GM23338 (cell line): ENCODE measurements around the gene BAMBI. TPM values are rescaled to one million over a fixed set of nuclear protein-coding genes. Genes with fewer than 3 reads are reported as not detected.

Experiments used
- ATAC-seq: fragments of 200-7000 bp; cut with Tn5 transposase; 3 replicates; pipeline ENCODE4 v1.9.1; 2020
- DNase-seq: peaks from one replicate; pipeline ENCODE4 v3.0.0-alpha.2; 2015; ENCODE audit warnings: low spot score
- H2AFZ ChIP-seq: fragments of 200-600 bp; sonication (generic); 2 replicates; pipeline ENCODE4 v1.8.0; 2016; ENCODE audit warnings: antibody characterized with exemption, mild to moderate bottlenecking, moderate library complexity
- H3F3A ChIP-seq: fragments of 200-600 bp; sonication (generic); replicated peaks from 2 replicates; pipeline ENCODE4 v1.8.0; 2017; ENCODE audit warnings: antibody characterized with exemption, mixed run types, low read depth
- H3K27ac ChIP-seq: fragments of 200-600 bp; sonication (generic); 2 replicates; pipeline ENCODE4 v1.6.1; 2016; ENCODE audit warnings: low read depth
- H3K27me3 ChIP-seq: fragments of 200-600 bp; sonication (generic); 2 replicates; pipeline ENCODE4 v1.8.0; 2016; ENCODE audit warnings: mild to moderate bottlenecking, mixed run types, moderate library complexity; ENCODE audit not compliant: insufficient read depth
- H3K36me3 ChIP-seq: fragments of 200-600 bp; sonication (generic); 2 replicates; pipeline ENCODE4 v1.8.0; 2016; ENCODE audit warnings: mild to moderate bottlenecking; ENCODE audit not compliant: insufficient read depth
- H3K4me1 ChIP-seq: fragments of 200-600 bp; sonication (generic); 2 replicates; pipeline ENCODE4 v1.8.0; 2016; ENCODE audit warnings: mild to moderate bottlenecking, moderate library complexity; ENCODE audit not compliant: insufficient read depth
- H3K4me2 ChIP-seq: fragments of 200-600 bp; sonication (generic); 2 replicates; pipeline ENCODE4 v1.7.1; 2017; ENCODE audit warnings: mixed run types
- H3K4me3 ChIP-seq: fragments of 200-600 bp; sonication (generic); 2 replicates; pipeline ENCODE4 v1.6.1; 2016; ENCODE audit warnings: mixed run types
- H3K79me2 ChIP-seq: fragments of 200-600 bp; sonication (generic); replicated peaks from 2 replicates; pipeline ENCODE4 v1.8.0; 2017; ENCODE audit warnings: mild to moderate bottlenecking; ENCODE audit not compliant: insufficient read depth
- H3K9me2 ChIP-seq: fragments of 200-600 bp; sonication (generic); 2 replicates; pipeline ENCODE4 v1.8.0; 2017; ENCODE audit not compliant: insufficient read depth
- H4K20me1 ChIP-seq: fragments of 200-600 bp; sonication (generic); replicated peaks from 2 replicates; pipeline ENCODE4 v1.8.0; 2017; ENCODE audit warnings: mild to moderate bottlenecking; ENCODE audit not compliant: insufficient read depth
- H3K27ac Mint-ChIP-seq: 2 replicates; pipeline ENCODE4 v1.8.0; 2020; ENCODE audit warnings: inconsistent platforms, mild to moderate bottlenecking, moderate library complexity, mixed read lengths
- H3K27me3 Mint-ChIP-seq: 3 replicates; pipeline ENCODE4 v1.8.0; 2022; ENCODE audit warnings: low read depth, mild to moderate bottlenecking, moderate library complexity, mixed read lengths, inconsistent platforms; ENCODE audit not compliant: insufficient read depth, poor library complexity
- H3K36me3 Mint-ChIP-seq: 3 replicates; pipeline ENCODE4 v1.8.0; 2021; ENCODE audit warnings: low read depth, mild to moderate bottlenecking, inconsistent platforms, moderate library complexity, mixed read lengths
- H3K4me1 Mint-ChIP-seq: 3 replicates; pipeline ENCODE4 v1.8.0; 2020; ENCODE audit warnings: mild to moderate bottlenecking, inconsistent platforms, mixed read lengths
- H3K4me3 Mint-ChIP-seq: 3 replicates; pipeline ENCODE4 v1.8.0; 2021; ENCODE audit warnings: moderate library complexity, mild to moderate bottlenecking, inconsistent platforms, mixed read lengths
- H3K9me3 Mint-ChIP-seq: 3 replicates; pipeline ENCODE4 v1.8.0; 2020; ENCODE audit warnings: moderate library complexity, mild to moderate bottlenecking, inconsistent platforms, mixed read lengths
- CREB1 ChIP-seq: fragments of 250-450 bp; sonication (Bioruptor Pico); IDR thresholded peaks from 2 replicates; pipeline ENCODE4 v1.5.0; 2020; ENCODE audit warnings: low read depth, mild to moderate bottlenecking, moderate library complexity
- CTCF ChIP-seq, 2 experiments: fragments of 200-600 bp in 1 of 2; sonication (generic) in 1 of 2; conservative IDR thresholded peaks; 2 replicates each; pipeline versions ENCODE4 v1.5.1 to v1.6.1; 2016 to 2017; ENCODE audit warnings: antibody characterized with exemption in 2 of 2, low read depth in 2 of 2, mild to moderate bottlenecking in 2 of 2, moderate library complexity in 1 of 2
- EZH2 ChIP-seq: fragments of 200-600 bp; sonication (generic); IDR thresholded peaks from one replicate; pipeline ENCODE4 v1.8.0; 2017; ENCODE audit warnings: antibody characterized with exemption, mild to moderate bottlenecking, low read depth; ENCODE audit not compliant: unreplicated experiment
- EZH2phosphoT487 ChIP-seq: fragments of 200-600 bp; sonication (generic); IDR thresholded peaks from one replicate; pipeline ENCODE4 v1.8.1; 2018; ENCODE audit warnings: antibody characterized with exemption; ENCODE audit not compliant: unreplicated experiment
- JUNB ChIP-seq: IDR thresholded peaks from one replicate; pipeline ENCODE4 v1.6.1; 2016; ENCODE audit warnings: antibody characterized with exemption; ENCODE audit not compliant: unreplicated experiment
- NANOG ChIP-seq: IDR thresholded peaks from 2 replicates; pipeline ENCODE4 v1.6.1; 2016; ENCODE audit warnings: antibody characterized with exemption, borderline replicate concordance
- POLR2AphosphoS5 ChIP-seq: IDR thresholded peaks from 2 replicates; pipeline ENCODE4 v1.6.1; 2016; ENCODE audit warnings: antibody characterized with exemption, low read depth
- REST ChIP-seq: IDR thresholded peaks from one replicate; pipeline ENCODE4 v1.6.1; 2018; ENCODE audit warnings: antibody characterized with exemption; ENCODE audit not compliant: unreplicated experiment
- STAT1 ChIP-seq: IDR thresholded peaks from one replicate; pipeline ENCODE4 v1.6.1; 2016; ENCODE audit warnings: antibody characterized with exemption; ENCODE audit not compliant: unreplicated experiment
- ZNF114 ChIP-seq: fragments of 250-450 bp; sonication (Bioruptor Pico); IDR thresholded peaks from 2 replicates; pipeline ENCODE4 v1.5.0; 2020; ENCODE audit warnings: mild to moderate bottlenecking, moderate library complexity
- ZNF331 ChIP-seq: fragments of 250-450 bp; sonication (Bioruptor Pico); IDR thresholded peaks from 2 replicates; pipeline ENCODE4 v1.5.0; 2020; ENCODE audit warnings: low read depth, mild to moderate bottlenecking, moderate library complexity
- ZNF462 ChIP-seq: fragments of 250-450 bp; sonication (Bioruptor Pico); IDR thresholded peaks from 2 replicates; pipeline ENCODE4 v1.5.0; 2020; ENCODE audit warnings: mild to moderate bottlenecking, moderate library complexity
- polyA plus RNA-seq: library from polyadenylated mRNA; unstranded; fragments of >200 nt; fragmentation: Nextera tagmentation; extraction: Ambion mirVana; gene quantifications from 2 replicates; pipeline ENCODE4 v1.2.1, GENCODE V29; 2016
- total RNA-seq: library from RNA; depleted of rRNA; stranded (reverse); fragments of >200 nt; shearing (Covaris generic); gene quantifications from 2 replicates; pipeline ENCODE4 v1.2.3, GENCODE V29; 2014
- TF ChIP-seq, protein P1 (sequence below): IDR thresholded peaks from 2 replicates; pipeline ENCODE4 v1.6.1; 2016; ENCODE audit warnings: antibody characterized with exemption

The BAMBI gene
- total and polyA plus RNA-seq, 2 experiments from 2014 or later = 20.1 to 37.5 TPM

DNA sequence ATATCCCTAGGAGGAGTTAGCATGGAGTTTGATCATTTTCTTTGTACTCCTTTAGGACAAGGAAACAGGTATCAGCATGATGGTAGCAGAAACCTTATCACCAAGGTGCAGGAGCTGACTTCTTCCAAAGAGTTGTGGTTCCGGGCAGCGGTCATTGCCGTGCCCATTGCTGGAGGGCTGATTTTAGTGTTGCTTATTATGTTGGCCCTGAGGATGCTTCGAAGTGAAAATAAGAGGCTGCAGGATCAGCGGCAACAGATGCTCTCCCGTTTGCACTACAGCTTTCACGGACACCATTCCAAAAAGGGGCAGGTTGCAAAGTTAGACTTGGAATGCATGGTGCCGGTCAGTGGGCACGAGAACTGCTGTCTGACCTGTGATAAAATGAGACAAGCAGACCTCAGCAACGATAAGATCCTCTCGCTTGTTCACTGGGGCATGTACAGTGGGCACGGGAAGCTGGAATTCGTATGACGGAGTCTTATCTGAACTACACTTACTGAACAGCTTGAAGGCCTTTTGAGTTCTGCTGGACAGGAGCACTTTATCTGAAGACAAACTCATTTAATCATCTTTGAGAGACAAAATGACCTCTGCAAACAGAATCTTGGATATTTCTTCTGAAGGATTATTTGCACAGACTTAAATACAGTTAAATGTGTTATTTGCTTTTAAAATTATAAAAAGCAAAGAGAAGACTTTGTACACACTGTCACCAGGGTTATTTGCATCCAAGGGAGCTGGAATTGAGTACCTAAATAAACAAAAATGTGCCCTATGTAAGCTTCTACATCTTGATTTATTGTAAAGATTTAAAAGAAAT is 4.8 kb downstream of the BAMBI start:
- Histone ChIP-seq H3K4me1 (peaks cover 65% of the 10 kb centered on the region), H3F3A (no peaks in the 10 kb centered on the region), H2AFZ (no peak overlapping the region), H3K4me3 (no peak overlapping the region), H4K20me1 (peaks cover 45% of the 10 kb centered on the region), H3K36me3 (peaks cover 28% of the 10 kb centered on the region), H3K9me2 (no peaks in the 10 kb centered on the region), H3K27ac (no peak overlapping the region), H3K27me3 (no peaks in the 10 kb centered on the region), H3K79me2 (peaks cover 65% of the 10 kb centered on the region), H3K4me2 (peak overlapping the region; percentile 94; the same call in 1 of the 2 replicates)
- no peaks in the 10 kb centered on the region for H3K9me3 Mint-ChIP-seq
- TF ChIP-seq STAT1 (no peak), EZH2 (no peak), CREB1 (CRISPR knock-in tag) (no peak), EZH2phosphoT487 (no peak), REST (no peak), NANOG (no peak), ZNF114 (CRISPR knock-in tag) (no peak), POLR2AphosphoS5 (no peak), ZNF331 (CRISPR knock-in tag) (no peak), ZNF462 (no peak), JUNB (no peak), CTCF (conservative IDR thresholded peaks at IDR 0.05; ENCODE audit: low read depth in 2 of 2) (no peak)
- TF ChIP-seq, protein P1, sequence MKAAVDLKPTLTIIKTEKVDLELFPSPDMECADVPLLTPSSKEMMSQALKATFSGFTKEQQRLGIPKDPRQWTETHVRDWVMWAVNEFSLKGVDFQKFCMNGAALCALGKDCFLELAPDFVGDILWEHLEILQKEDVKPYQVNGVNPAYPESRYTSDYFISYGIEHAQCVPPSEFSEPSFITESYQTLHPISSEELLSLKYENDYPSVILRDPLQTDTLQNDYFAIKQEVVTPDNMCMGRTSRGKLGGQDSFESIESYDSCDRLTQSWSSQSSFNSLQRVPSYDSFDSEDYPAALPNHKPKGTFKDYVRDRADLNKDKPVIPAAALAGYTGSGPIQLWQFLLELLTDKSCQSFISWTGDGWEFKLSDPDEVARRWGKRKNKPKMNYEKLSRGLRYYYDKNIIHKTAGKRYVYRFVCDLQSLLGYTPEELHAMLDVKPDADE = no peak
- no peak for ATAC-seq
- DNase-seq = no peak
- H3K4me3 Mint-ChIP-seq = no peak overlapping the region; the same call in 2 of the 3 replicates
- no peak overlapping the region for H3K27ac Mint-ChIP-seq
- peaks cover 7% of the 10 kb centered on the region for H3K27me3 Mint-ChIP-seq
- peaks cover 59% of the 10 kb centered on the region for H3K4me1 Mint-ChIP-seq
- H3K36me3 Mint-ChIP-seq = peaks cover 43% of the 10 kb centered on the region
